GM21447 (cell line): ENCODE measurements around the gene RAC3.
"Not testable (repeated sequence)": the region's sequence is repeated elsewhere in the genome, so short reads cannot be mapped to it uniquely, and the experiment has no call there.

Source experiments
- ATAC-seq: cut with Tn5 transposase; IDR thresholded peaks from one replicate; pipeline ENCODE4 v1.9.1; 2021; ENCODE audit not compliant: unreplicated experiment

RAC3 gene

DNA sequence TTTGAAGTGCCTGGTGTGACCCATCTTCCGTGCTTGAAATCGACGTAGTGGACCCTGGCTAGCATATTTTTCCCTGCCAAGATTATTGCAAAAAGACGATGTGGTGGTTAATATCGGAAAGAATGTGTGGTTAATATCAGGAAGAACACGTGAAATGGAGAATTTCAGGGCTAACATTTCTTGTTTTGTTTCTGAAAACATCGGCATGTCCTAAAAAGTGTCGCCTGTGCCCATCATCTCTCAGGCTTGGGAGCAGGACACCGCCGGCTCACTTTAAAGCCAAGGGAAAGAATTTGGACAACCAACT lies 6.4 kb downstream of the RAC3 start:
- no peak for ATAC-seq

DNA sequence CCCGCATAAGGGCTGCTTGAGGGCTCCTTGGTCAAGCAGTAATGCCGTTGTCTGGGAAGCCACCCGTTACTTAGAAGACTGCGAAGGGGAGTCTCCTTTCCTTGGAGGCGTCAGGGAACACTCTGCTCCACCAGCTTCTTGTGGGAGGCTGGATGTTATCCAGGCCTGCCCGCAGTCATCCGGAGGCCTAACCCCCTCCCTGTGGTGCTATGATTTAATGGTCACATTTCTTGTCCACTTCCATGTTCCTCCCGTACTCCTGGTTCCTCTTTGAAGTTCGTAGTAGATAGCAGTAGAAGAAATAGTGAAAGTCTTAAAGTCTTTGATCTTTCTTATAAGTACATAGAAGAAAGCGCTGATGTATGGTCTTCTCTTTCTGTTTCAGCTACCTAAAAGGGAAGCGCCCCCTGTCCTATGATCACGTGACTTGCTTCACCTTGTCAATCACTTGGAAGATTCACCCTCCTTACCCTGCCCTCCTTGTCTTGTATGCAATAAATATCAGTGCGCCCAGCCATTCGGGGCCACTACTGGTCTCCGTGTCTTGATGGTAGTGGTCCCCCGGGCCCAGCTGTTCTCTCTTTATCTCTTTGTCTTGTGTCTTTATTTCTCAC lies 7.4 kb downstream of the RAC3 start:
- ATAC-seq: not testable (repeated sequence)

DNA sequence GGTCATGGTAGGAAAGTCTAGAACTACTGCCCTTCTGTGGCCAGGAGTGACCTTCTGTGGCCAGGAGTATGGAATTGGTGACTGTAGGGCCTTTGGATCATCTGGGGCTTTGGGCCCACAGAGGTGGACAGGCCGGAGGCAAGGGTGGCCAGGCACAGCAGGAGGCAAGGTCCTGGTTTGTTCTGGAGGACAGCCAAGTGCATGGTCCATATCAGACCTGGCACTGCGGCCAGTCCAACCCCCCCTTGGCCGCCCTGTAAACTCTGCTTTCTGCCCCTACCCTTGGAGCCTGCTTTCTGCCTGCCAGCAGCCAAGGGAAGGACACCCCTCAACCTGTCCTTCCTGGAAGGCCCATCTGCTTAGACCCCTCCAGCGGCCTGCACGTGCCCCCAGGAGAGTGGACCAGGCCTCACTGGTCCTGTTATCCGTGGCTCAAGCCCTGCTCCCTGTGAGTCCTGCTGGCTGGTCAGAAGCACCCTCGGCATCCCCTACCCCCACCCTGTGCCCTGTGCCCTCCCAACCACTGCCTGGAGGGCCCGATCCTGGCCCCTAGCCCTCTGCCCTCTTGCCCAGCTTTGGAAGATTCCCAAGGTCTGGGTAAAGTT lies 8.3 kb downstream of the RAC3 start:
- no peak for ATAC-seq

DNA sequence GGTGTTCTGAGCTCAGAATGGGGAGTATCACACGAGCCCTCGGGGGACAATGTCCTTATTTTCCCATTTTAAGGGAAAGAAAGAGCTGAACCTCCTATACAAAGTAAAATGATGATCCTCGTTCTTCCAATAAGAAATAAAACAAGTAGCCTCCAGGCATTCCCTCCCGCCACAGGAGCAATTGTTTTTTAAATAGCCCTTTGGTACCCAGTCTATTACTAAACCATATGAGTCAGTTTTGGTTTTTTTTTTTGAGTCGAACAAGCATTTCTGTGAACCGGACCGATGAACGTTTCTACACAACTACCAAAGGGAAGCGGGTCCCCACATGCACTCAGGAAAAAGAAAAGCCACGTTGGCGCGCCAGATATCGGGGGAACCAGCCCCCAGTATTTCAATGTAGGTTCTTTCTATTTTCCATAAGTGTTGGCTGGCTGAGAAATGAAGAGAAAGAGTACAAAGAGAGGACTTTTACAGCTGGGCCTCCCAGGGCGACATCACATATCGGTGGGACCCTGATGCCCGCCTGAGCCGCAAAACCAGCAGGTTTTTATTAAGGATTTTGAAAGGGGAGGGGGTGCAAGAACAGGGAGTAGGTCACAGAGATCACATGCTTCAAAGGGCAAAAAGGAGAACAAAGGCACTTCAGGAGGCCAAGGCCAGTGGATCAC lies 9.8 kb downstream of the RAC3 start:
- no peak for ATAC-seq

DNA sequence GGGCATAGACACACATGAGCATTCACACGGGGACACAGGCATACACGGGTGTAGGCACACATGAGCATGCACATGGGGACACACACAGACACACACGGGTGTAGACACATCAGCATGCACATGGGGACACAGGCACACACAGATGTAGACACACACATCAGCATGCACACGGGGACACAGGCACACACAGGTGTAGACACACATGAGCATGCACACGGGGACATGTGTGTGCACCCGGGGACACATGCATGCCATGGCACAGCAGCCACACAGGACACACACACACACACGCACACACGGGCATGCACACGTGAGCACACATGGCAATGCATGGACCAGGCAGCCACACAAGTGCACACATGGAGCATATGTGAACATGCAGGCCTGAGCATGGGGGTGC lies 11.2 kb downstream of the RAC3 start:
- ATAC-seq: no peak

DNA sequence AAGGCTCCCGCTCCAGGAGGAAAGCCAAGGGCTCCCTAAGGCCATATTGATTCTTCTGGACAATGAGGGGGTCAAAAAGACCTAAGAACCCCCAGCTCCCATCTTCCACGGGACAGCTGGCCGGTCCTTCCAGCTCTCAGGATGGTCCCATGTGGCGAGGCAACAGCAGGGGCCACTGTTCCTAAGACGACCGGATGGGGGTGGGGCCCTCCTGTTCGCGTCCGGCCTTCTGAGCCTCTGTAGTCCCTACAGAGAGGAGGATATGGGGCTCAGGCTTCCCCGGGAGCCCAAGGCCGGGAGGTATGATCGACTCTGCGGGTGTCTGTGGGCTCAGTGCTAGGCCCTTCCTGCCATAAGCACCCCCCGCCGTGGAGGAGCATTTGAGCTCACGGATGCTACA lies 12.0 kb downstream of the RAC3 start:
- ATAC-seq: no peak

DNA sequence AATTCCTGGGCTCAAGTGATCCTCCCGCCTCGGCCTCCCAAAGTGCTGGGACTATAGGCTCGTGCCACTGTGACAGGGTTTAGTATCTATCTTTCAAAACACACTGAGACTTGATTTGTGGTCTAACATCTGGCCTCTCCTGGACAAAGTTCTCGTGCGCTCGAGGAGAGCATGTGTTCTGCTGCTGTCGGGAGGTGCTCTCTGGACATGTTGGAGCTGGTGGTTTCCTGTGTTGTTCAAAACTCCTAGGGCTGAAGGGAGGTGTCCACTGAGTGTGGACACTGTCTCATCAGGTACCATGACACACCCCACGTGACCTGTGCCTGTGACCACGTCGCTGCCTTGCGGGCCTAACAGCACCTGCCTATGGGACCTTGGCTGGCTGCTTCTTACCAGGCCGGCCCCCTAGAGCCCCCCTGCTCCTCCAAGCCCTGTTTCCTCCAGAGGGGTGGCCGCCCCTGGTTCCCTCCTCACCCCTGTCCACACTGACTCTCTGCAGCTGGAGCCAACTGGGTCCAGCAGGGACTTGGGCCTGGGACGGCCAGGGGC lies 14.5 kb downstream of the RAC3 start:
- ATAC-seq: no peak

DNA sequence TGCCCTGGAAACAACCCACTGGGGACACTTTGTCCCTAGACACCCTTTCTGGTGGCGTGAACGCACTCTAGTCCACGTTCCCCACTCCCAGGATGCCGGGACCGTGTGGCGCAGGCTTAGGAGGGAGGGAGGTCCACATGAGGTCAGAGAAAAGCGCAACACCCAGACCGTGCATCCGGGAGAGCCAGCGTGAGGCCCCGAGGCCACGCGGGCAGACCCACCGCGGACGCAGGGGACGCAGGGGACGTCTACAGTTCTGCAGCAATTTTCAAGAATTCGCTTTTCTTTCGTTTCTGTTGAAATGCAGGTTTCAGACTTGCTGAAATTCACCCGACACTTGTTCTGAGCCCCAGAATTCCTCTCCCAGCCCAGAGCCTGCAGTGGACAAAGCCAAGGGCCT lies 15.4 kb downstream of the RAC3 start:
- no peak for ATAC-seq

DNA sequence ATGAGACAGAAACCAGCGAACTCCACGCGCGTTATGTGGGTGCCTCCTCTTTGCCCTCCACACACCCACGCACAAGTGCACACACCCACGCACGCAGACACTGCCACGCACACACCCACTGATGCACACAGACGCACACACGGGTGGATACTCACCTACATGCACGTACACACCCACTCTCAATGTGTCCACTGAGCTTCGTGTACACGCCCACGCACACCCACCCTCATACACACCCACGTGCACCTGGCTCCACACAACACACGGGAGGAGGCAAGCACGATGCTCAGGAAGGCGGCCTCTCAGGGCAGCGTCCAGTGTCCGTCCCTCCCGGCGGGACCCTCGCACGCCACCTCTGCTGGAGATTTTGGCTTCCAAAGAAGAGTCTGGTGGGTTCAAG lies 15.9 kb downstream of the RAC3 start:
- ATAC-seq: no peak

DNA sequence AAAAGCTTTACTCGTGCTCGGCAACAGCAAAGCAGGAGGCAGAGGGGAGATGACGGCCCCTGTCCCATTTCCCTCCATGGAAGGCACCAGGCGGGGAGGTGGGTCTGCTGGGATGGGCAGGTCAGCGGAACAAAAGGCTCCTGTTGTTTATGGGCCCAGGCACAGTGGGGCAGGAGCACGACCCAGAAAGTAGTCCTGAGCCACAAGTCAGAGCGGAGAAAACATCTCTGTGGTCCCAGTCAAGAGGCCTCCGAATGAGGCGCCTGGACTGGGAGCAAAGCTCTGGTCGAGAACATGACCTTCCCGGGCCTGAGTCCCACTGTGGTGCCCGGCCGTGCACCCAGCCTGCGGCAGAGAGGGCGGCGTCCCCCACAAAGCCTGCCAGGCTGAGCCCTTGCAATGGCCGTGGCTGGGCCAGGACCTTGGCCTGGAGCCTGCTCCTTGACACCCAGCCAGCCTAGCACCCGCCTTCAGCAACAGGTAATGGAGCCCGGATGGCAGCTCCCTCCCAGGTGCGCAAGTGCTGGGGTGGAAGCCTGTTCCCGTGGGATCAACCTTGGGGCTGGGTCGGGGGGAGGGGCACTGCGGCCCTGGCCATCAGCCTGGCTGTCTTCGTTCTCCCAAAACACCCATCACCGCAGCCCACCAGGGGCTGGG lies 16.6 kb downstream of the RAC3 start:
- ATAC-seq: no peak

DNA sequence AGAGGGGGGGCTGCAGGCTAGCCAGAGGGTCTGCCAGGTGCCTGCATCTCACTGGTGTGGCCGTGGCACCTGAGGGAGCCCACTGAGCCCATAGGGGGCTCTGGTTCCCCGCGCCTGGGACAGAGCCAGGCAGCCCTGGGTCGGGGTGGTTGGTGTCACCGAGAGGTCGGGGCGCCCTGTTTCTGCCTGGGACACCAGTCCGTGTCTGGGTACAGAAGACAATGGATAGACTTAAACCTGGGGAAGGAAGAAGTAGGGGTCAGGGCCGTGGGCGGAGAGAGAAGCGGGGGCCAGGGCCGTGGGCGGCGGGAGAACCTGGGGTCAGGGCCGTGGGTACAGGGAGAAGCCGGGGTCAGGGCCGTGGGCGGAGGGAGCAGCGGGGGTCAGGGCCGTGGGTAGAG lies 17.1 kb downstream of the RAC3 start:
- ATAC-seq: no peak

DNA sequence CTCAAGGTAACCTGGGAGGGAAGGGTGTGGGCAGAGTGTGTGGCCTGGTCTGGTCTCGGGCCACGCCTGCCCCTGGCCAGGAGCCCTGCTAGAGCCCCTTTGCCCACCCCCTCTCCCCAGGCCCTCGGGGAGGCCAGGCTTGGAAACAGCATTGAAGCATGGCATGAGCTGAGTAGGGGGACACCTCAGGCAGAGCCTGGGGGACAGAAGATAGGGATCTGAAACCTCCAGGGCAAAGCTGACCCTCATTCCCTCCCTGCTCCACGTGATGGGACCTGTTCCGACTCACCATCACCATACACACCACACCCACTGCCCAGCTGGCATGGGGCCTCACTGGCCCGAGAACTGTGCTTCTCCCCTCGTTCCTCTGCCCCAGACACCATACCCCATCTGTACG lies 17.6 kb downstream of the RAC3 start:
- ATAC-seq: no peak

DNA sequence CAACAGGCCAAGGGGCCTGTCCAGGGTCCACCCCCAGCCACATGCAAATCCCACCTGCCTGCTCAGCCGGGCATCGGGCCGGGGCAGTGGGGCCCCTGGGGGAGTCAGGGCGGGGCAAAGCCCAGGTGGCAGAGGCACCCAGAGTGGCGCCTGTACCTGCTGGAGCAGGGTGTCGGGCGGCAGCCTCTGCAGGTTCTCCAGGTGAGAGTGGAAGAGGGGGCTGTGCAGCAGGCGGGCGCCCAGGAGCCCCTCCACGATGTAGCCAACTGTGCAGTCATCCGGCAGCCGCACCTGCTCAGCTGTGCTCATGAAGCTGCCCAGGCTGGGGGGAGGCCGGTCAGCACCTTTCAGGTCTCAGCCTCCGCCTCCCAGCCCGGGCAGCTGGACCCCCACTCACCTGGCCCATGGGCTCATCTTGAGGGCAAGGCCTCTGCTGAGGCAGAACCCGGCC lies 18.1 kb downstream of the RAC3 start:
- no peak for ATAC-seq

DNA sequence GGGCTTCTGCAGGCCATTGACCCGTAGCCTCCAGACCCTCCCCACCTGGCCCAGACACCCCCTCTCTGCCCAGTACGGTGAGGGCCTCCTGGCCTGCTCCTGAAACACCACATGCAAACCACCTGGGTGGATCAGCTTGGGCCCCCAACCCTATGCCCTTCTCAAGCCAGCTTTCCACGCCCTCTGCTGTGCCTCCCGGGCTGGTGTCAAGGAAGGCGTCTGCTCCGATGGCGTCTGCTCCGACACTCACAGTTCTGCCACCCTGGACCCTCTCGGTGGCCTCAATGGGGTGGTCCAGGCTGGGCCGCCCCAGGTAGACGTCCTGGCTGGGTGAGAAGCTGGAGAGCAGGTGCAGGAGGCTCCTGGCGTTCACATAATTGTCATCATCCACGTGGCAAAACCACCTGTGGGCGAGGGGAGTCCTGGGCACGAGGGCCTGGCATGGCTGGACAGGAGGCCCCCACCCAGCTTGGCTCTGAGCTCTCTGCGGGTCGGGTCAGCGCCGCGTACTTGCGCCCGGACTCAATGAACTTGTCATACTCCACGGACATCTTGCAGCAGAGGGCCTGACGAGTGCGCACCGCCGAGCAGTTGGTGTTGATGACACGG lies 18.8 kb downstream of the RAC3 start:
- no peak for ATAC-seq

DNA sequence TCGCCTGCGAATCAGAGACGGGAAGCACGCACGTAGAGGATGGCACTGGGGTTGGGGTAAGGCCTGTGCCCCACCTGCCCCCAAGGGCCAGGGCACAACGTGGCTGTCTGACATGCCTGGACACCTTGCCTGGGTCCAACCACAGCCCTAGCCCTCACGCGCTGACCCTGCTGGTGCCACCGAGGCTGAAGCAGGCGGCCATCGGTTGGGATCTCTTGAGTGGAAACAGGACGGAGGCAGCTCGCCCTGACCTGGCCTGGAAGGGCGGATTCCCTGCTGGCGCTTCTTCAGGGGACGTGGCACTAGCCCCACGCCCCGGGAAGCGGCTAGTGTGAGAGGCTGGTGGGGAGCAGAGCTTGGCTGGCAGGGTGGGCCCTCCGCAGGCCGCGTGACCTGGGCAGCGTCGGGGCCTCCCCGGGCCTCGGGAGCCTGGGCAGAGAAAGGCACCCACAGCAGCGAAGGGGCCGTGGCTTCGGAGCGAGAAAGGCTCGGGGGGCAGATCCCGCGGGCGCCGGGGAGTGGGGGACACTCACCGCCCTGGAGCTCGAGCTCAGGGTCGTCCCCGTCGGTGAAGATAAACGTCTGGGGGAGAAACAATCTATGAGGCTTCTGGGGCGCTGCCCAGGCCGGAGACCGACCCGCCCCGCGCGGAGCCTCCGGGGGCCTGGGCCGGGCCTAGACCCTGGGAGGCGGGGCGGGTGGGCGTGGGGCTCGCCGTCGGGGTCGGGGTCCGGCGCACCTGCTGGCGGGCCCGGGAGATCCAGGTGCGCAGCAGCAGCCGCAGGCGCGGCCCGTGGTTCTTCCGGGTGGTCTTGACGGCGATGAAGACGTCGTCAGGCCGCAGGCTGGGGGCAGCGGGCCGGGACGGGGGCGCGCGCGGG lies 19.5 kb downstream of the RAC3 start:
- ATAC-seq: no peak

DNA sequence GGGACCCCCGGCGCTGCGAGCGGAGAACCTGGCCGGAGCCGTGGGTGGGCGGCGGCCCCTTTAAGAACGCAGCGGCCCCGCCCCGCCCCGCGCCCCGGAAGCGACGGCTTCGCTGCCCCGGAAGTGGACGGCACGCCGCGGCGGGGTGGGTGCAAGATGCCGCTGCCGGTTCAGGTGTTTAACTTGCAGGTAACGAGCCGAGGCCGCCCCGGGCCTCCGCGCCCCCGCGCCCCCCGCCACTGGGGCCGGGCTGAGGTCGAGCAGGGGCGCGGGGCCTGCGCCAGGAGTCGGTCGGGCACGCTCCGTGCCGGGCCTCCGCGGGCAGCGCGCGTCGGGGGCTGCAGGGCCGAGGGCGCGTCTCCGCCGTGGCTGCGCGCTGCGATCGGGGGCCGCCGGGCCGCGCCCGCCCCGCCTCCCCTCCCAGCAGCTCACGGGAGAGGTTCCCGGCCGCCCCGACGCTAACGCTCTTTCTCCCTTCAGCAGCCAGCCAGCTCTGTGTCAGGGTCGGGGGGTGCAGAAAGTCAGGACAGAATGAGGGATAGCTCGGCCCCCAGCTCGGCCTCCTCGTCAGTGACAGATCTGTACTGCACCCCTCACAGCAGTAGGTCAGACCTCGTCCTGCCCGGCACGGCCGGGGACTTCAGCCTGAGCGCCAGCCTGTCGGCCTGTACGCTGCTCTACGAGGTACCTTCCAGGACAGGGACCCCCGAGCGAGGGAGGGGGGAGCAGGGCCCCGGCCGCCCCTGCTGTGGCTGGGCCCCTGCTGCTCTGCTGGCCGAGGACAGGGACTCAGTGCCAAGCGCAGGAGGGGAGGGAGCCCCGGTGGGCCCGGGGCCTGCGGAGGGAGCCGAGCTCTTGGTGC lies 20.5 kb downstream of the RAC3 start, which contains the start of the genes GPS1 and RFNG:
Gene GPS1 (plus strand): TSS at position 123 of the 862 bp plus-strand sequence. CDS start 34 bp downstream, at position 157.
Gene RFNG (minus strand): TSS at position 36 of the 862 bp plus-strand sequence. CDS start 45 bp downstream, outside the sequence.
- ATAC-seq: peak; percentile 55

DNA sequence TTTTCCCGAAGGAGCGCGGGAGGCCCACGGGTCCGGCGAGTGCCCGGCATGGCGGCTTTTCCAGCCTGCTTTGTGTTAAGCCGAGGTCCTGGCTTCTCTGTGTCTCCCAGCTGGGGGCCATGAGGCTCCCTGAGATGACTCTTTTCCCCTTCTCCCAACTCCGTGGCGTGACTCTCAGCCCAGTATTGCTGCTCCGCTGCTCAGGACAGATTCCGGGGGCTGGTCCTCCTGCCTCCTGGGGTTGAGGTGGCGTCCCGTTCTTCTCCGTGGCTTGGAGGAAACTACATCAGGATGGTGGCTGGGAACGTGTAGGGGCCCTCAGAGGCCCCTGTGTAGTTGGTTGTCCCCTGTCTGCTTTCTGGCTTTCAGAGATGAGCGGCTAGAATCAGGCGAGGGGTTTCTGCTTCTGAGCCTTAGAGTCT lies 21.2 kb downstream of the RAC3 start:
- no peak for ATAC-seq

DNA sequence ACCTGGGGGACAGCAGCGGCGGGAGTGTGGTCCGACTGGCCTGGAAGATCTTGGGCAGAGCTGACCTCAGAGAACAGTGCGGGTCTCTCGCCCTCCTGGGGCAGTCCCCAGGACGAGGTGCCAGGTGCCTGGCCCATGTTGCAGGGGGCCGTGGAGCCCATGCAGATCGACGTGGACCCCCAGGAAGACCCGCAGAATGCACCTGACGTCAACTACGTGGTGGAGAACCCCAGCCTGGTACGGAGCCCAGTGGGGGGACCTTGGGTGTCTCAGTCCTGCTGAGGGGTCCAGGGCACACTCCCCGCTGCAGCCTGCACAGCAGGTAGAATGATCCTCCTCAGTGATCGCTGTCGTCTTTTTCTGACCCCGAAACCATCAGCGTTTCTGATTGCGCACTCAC lies 21.7 kb downstream of the RAC3 start:
- no peak for ATAC-seq

DNA sequence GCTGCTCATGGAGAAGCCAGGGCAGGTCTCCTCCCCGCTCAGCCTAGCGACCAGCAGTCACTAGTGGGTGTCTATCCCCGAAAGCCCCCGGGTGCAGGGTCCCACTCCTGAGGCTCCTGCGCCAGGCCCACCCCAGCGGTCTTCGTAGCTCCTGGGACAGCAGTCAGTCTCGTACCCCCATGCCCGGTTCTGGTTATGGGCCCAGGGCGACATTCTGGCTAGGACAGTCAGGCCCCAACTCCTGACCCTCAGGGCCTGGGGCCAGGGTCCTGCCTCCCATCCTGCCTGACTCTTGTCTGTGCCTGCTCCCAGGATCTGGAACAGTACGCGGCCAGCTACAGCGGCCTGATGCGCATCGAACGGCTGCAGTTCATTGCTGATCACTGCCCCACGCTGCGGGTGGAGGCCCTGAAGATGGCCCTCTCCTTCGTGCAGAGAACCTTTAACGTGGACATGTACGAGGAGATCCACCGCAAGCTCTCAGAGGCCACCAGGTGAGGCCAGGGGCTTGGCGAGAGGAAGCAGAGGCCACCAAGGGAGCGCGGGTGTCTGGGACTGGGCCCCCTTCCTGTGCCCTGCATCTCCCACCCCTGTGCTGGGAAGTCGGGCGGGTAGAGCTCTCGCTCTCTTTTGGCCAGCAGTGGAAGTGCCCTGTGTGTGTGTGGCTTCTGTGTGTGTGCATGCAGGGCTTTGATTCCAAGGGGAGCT lies 22.2 kb downstream of the RAC3 start:
- no peak for ATAC-seq
